ENCODE measurements around the gene MACROD2.

DNA sequence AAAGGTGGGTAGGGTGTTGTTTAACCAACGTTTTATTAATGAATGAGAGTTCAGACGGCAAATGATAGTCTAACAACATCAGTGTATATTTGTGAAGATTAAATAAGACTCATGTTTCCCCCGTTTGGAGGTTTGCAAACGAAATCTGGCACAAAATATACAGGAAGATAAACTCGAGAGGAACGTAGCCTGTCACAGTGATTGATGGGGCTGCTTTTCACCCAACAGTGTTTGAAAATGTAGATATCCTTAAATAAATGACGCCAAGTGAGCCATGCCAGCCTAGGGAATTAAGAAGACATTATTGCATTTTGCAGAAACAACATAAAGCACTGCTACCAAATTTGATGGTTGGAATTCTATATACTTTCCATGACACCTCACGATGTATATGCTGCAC, 1038.6 kb downstream of the MACROD2 start:
- no peak for TF ChIP-seq POLR2A (IDR thresholded peaks at IDR 0.05)
- no peak for TF ChIP-seq CTCF (IDR thresholded peaks at IDR 0.05)

All from uterus (tissue), 2 donors.